Liver (tissue), 9 donors: Measurements from ENCODE around the gene ERCC4. TPM values are rescaled to one million over a fixed set of nuclear protein-coding genes. Genes with fewer than 3 reads are reported as not detected.
A peak's percentile ranks its signal among the peaks of the same experiment; 100 is the strongest.

ENCODE experiments used
- DNase-seq: peaks from one replicate; pipeline ENCODE4 v3.0.0-alpha.2; 2017; ENCODE audit warnings: low spot score
- H3K27ac ChIP-seq, 2 donors: one replicate each; pipeline ENCODE4 v1.7.0; 2013; ENCODE audit warnings: inconsistent platforms in 2 of 2, low read length in 2 of 2, control low read depth in 1 of 2, low read depth in 1 of 2, mild to moderate bottlenecking in 1 of 2
- H3K27me3 ChIP-seq, 4 donors: one replicate each; pipeline versions ENCODE4 v1.6.1 to v1.7.0; 2013; ENCODE audit warnings: low read length in 3 of 4, inconsistent platforms in 1 of 4, mild to moderate bottlenecking in 1 of 4, moderate library complexity in 1 of 4; ENCODE audit not compliant: control insufficient read depth in 4 of 4, insufficient read depth in 4 of 4
- H3K36me3 ChIP-seq, 4 donors: one replicate each; pipeline versions ENCODE4 v1.6.1 to v1.7.0; 2013; ENCODE audit warnings: low read length in 3 of 4, mild to moderate bottlenecking in 3 of 4, low read depth in 1 of 4, moderate library complexity in 1 of 4; ENCODE audit not compliant: control insufficient read depth in 4 of 4, insufficient read depth in 3 of 4
- H3K4me1 ChIP-seq, 4 donors: one replicate each; pipeline versions ENCODE4 v1.6.1 to v1.7.0; 2013; ENCODE audit warnings: low read length in 3 of 4, mild to moderate bottlenecking in 3 of 4, moderate library complexity in 1 of 4; ENCODE audit not compliant: control insufficient read depth in 4 of 4, insufficient read depth in 4 of 4
- H3K4me3 ChIP-seq, 3 donors: one replicate each; pipeline versions ENCODE4 v1.6.1 to v1.7.0; 2013; ENCODE audit warnings: low read length in 3 of 3, control low read depth in 1 of 3, low read depth in 1 of 3, mild to moderate bottlenecking in 1 of 3
- H3K9ac ChIP-seq, 2 donors: one replicate each; pipeline ENCODE4 v1.7.0; 2013; ENCODE audit warnings: low read length in 2 of 2, mild to moderate bottlenecking in 2 of 2, moderate library complexity in 2 of 2, control low read depth in 1 of 2, low read depth in 1 of 2
- H3K9me3 ChIP-seq, 4 donors: one replicate each; pipeline versions ENCODE4 v1.6.1 to v1.7.0; 2013; ENCODE audit warnings: low read length in 3 of 4; ENCODE audit not compliant: control insufficient read depth in 4 of 4
- ATF3 ChIP-seq: IDR thresholded peaks from 2 replicates; pipeline ENCODE4 v1.6.1; 2016; ENCODE audit warnings: antibody characterized with exemption
- EGR1 ChIP-seq, 2 donors: IDR thresholded peaks; 2 replicates each; pipeline ENCODE4 v1.6.1; 2016 to 2018; ENCODE audit warnings: antibody characterized with exemption in 2 of 2, low read depth in 2 of 2
- FOXA2 ChIP-seq: IDR thresholded peaks from 2 replicates; pipeline ENCODE4 v1.6.1; 2016; ENCODE audit warnings: antibody characterized with exemption
- HNF4A ChIP-seq, 2 donors: conservative IDR thresholded peaks; 2 replicates each; pipeline ENCODE4 v1.6.1; 2016; ENCODE audit warnings: antibody characterized with exemption in 2 of 2, mild to moderate bottlenecking in 2 of 2
- HNF4G ChIP-seq: IDR thresholded peaks from 2 replicates; pipeline ENCODE4 v1.6.1; 2016; ENCODE audit warnings: antibody characterized with exemption
- JUND ChIP-seq, 2 donors: IDR thresholded peaks; 2 replicates each; pipeline ENCODE4 v1.6.1; 2016; ENCODE audit warnings: antibody characterized with exemption in 2 of 2
- MAX ChIP-seq: IDR thresholded peaks from 2 replicates; pipeline ENCODE4 v1.6.1; 2016; ENCODE audit warnings: antibody characterized with exemption
- NR2F2 ChIP-seq: IDR thresholded peaks from 2 replicates; pipeline ENCODE4 v1.6.1; 2016; ENCODE audit warnings: antibody characterized with exemption
- RAD21 ChIP-seq, 2 donors: IDR thresholded peaks; 2 replicates each; pipeline ENCODE4 v1.6.1; 2016; ENCODE audit warnings: antibody characterized with exemption in 2 of 2, mild to moderate bottlenecking in 2 of 2
- RXRA ChIP-seq, 2 donors: IDR thresholded peaks; 2 replicates each; pipeline ENCODE4 v1.6.1; 2017 to 2018; ENCODE audit warnings: antibody characterized with exemption in 2 of 2, mild to moderate bottlenecking in 1 of 2
- SP1 ChIP-seq: IDR thresholded peaks from 2 replicates; pipeline ENCODE4 v1.6.1; 2018; ENCODE audit warnings: antibody characterized with exemption, mild to moderate bottlenecking
- TAF1 ChIP-seq: conservative IDR thresholded peaks from 2 replicates; pipeline ENCODE4 v1.6.1; 2016; ENCODE audit warnings: antibody characterized with exemption, mild to moderate bottlenecking
- YY1 ChIP-seq: IDR thresholded peaks from 2 replicates; pipeline ENCODE4 v1.6.1; 2016; ENCODE audit warnings: antibody characterized with exemption, mild to moderate bottlenecking
- WGBS: extraction: QIAGEN DNeasy Blood & Tissue Kit; methylation state at CpG from one replicate; pipeline ENCODE4 v1.1.7; 2013; 5-methylcytosine and 5-hydroxymethylcytosine counted together
- polyA plus RNA-seq, 2 donors: library from polyadenylated mRNA; stranded (reverse) in 1 of 2; unstranded in 1 of 2; fragments of 200-250 nt in 1 of 2; fragments of >200 nt in 1 of 2; fragmentation: Nextera tagmentation in 1 of 2; extraction: Ambion mirVana in 1 of 2; gene quantifications; one replicate each; pipeline versions ENCODE4 v1.2.1 to v1.2.3, GENCODE V29; 2013 to 2015
- total RNA-seq, 2 donors: library from RNA; depleted of rRNA; stranded (reverse); fragments of >200 nt; gene quantifications; one replicate each; pipeline ENCODE4 v1.2.3, GENCODE V29; 2014
- TF ChIP-seq, protein P1 (sequence below): IDR thresholded peaks from 2 replicates; pipeline ENCODE4 v1.6.1; 2016; ENCODE audit warnings: antibody characterized with exemption, mild to moderate bottlenecking
- donor health status: healthy.
- donor health status: healthy.
- donor health status: healthy.
- donor health status: healthy.
- donor health status: healthy.

The ERCC4 gene
- total and polyA plus RNA-seq, 4 donors, result 1.6 to 11.1 (median 4.9) TPM

GRCh38 chr16:13936596-13937081 lies 16.7 kb downstream of the ERCC4 start:
- Histone ChIP-seq H3K4me3 (no peak overlapping the region), H3K27me3 (no peaks in the 10 kb centered on the region), H3K27ac (peak overlapping the region; percentile 41 to 61), H3K9ac (no peak overlapping the region), H3K36me3 (peaks cover 2 to 13% (median 10%) of the 10 kb centered on the region in 4 donors), H3K9me3 (no peaks in the 10 kb centered on the region), H3K4me1 (peaks cover 0 to 30% (median 23%) of the 10 kb centered on the region in 4 donors)
- DNase-seq, result no peak
- TF ChIP-seq FOXA2 (no peak), RAD21 (IDR thresholded peaks at IDR 0.05) (peak in 1 of 2 donors; percentile 23), ATF3 (no peak), MAX (peak; percentile 40), YY1 (peak; percentile 29), NR2F2 (no peak), HNF4A (conservative IDR thresholded peaks at IDR 0.05) (peak; percentile 54 to 57), RXRA (IDR thresholded peaks at IDR 0.05) (peak in 1 of 2 donors; percentile 41), JUND (IDR thresholded peaks at IDR 0.05) (peak in 1 of 2 donors; percentile 19)
- TF ChIP-seq, protein P1, sequence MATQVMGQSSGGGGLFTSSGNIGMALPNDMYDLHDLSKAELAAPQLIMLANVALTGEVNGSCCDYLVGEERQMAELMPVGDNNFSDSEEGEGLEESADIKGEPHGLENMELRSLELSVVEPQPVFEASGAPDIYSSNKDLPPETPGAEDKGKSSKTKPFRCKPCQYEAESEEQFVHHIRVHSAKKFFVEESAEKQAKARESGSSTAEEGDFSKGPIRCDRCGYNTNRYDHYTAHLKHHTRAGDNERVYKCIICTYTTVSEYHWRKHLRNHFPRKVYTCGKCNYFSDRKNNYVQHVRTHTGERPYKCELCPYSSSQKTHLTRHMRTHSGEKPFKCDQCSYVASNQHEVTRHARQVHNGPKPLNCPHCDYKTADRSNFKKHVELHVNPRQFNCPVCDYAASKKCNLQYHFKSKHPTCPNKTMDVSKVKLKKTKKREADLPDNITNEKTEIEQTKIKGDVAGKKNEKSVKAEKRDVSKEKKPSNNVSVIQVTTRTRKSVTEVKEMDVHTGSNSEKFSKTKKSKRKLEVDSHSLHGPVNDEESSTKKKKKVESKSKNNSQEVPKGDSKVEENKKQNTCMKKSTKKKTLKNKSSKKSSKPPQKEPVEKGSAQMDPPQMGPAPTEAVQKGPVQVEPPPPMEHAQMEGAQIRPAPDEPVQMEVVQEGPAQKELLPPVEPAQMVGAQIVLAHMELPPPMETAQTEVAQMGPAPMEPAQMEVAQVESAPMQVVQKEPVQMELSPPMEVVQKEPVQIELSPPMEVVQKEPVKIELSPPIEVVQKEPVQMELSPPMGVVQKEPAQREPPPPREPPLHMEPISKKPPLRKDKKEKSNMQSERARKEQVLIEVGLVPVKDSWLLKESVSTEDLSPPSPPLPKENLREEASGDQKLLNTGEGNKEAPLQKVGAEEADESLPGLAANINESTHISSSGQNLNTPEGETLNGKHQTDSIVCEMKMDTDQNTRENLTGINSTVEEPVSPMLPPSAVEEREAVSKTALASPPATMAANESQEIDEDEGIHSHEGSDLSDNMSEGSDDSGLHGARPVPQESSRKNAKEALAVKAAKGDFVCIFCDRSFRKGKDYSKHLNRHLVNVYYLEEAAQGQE, result no peak
- 35% methylated on average over 3 of the region's 3 CpGs for WGBS

DNA sequence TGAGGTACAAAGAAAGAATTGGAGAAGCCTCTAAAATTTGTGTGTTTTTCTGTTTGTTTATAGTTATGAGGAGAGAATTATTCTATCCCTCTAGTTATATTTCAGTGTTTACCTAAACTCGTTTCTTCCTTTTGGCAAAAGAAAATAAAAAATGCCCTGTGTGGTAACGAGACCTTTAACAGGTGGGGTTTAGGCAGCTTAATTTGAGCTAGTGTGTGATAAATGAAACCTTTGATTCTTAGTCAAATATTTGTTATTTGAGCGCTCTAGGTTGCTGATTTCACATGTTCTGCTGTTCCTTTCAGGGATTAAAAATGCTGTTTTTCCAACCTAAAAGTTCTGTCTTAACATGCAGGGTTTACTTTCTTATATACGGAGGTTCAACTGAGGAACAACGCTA lies 17.5 kb downstream of the ERCC4 start:
- DNase-seq, result no peak
- Histone ChIP-seq H3K9ac (peak overlapping the region; percentile 25 to 33), H3K9me3 (no peaks in the 10 kb centered on the region), H3K4me3 (peak overlapping the region in 2 of 3 donors; percentile 10 to 34), H3K27ac (peak overlapping the region; percentile 60 to 61), H3K27me3 (no peaks in the 10 kb centered on the region), H3K4me1 (peaks cover 0 to 30% (median 23%) of the 10 kb centered on the region in 4 donors), H3K36me3 (peaks cover 2 to 11% (median 10%) of the 10 kb centered on the region in 4 donors)
- WGBS, result 48% methylated on average over 5 of the region's 5 CpGs
- TF ChIP-seq EGR1 (IDR thresholded peaks at IDR 0.05; ENCODE audit: low read depth in 2 of 2) (no peak), RAD21 (IDR thresholded peaks at IDR 0.05) (no peak), SP1 (no peak), TAF1 (no peak), YY1 (no peak), FOXA2 (peak; percentile 13), HNF4G (no peak), HNF4A (conservative IDR thresholded peaks at IDR 0.05) (peak; percentile 25 to 52), MAX (no peak)
- TF ChIP-seq, protein P1, result no peak
